SK-N-SH (cell line): ENCODE measurements around the gene DSTN. TPM values are rescaled to one million over a fixed set of nuclear protein-coding genes. Genes with fewer than 3 reads are reported as not detected.

Source experiments
- CTCF ChIA-PET: fragments of 300-600, 350-600 bp; formaldehyde crosslinking; extraction: SDS; loops from one replicate; lab custom pipeline; 2021; lab: Yijun Ruan, JAX
- POLR2A ChIA-PET: fragments of 350-600 bp; sonication (Branson Sonifier 250); formaldehyde crosslinking; extraction: SDS; loops from one replicate; lab custom pipeline; 2020; ENCODE audit warnings: antibody characterized with exemption, inconsistent platforms; lab: Yijun Ruan, JAX
- DNase-seq: peaks from one replicate; pipeline ENCODE4 v3.0.0; 2012
- H2AFZ ChIP-seq: fragments of 200-600 bp; sonication (generic); 2 replicates; pipeline ENCODE4 v1.8.1; 2016; ENCODE audit warnings: antibody characterized with exemption, mild to moderate bottlenecking, low read depth
- H3F3A ChIP-seq: fragments of 200-600 bp; sonication (generic); replicated peaks from 2 replicates; pipeline ENCODE3; 2016; ENCODE audit warnings: antibody characterized with exemption, mild to moderate bottlenecking; ENCODE audit not compliant: insufficient read depth
- H3K27ac ChIP-seq, 2 experiments: fragments of 200-500 bp in 1 of 2; fragments of 200-600 bp in 1 of 2; sonication (Bioruptor generic) in 1 of 2; sonication (generic), shearing (Covaris generic) in 1 of 2; 2 replicates each; pipeline versions ENCODE4 v1.5.1 to v1.6.1; 2014 to 2016; ENCODE audit warnings: low read depth in 2 of 2, inconsistent platforms in 1 of 2, low read length in 1 of 2, mild to moderate bottlenecking in 1 of 2, mixed read lengths in 1 of 2
- H3K27me3 ChIP-seq: fragments of 200-600 bp; sonication (generic), shearing (Covaris generic); 2 replicates; pipeline ENCODE4 v1.6.1; 2016; ENCODE audit warnings: mixed run types; ENCODE audit not compliant: insufficient read depth
- H3K36me3 ChIP-seq, 2 experiments: fragments of 200-500 bp in 1 of 2; fragments of 200-600 bp in 1 of 2; sonication (Bioruptor generic) in 1 of 2; sonication (generic) in 1 of 2; replicated peaks in 1 of 2; 2 replicates each; pipeline versions ENCODE3 to v1.5.1; 2014 to 2016; ENCODE audit warnings: low read length in 1 of 2, mild to moderate bottlenecking in 1 of 2; ENCODE audit not compliant: insufficient read depth in 2 of 2, control insufficient read depth in 1 of 2
- H3K4me1 ChIP-seq, 2 experiments: fragments of 200-500 bp in 1 of 2; fragments of 200-600 bp in 1 of 2; sonication (Bioruptor generic) in 1 of 2; sonication (generic), shearing (Covaris generic) in 1 of 2; 2 replicates each; pipeline versions ENCODE4 v1.5.1 to v1.6.1; 2014 to 2016; ENCODE audit warnings: low read depth in 1 of 2, low read length in 1 of 2, mixed run types in 1 of 2; ENCODE audit not compliant: insufficient read depth in 2 of 2, control insufficient read depth in 1 of 2
- H3K4me2 ChIP-seq: fragments of 200-600 bp; sonication (generic), shearing (Covaris generic); 2 replicates; pipeline ENCODE4 v1.6.1; 2017; ENCODE audit warnings: mixed run types
- H3K4me3 ChIP-seq, 2 experiments: fragments of 200-500 bp in 1 of 2; fragments of 200-600 bp in 1 of 2; sonication (Bioruptor generic) in 1 of 2; sonication (generic), shearing (Covaris generic) in 1 of 2; 2 replicates each; pipeline versions ENCODE4 v1.5.1 to v1.8.1; 2014 to 2016; ENCODE audit warnings: low read depth in 2 of 2, inconsistent platforms in 1 of 2, low read length in 1 of 2, mild to moderate bottlenecking in 1 of 2, mixed read lengths in 1 of 2, moderate library complexity in 1 of 2
- H3K79me2 ChIP-seq: fragments of 200-600 bp; sonication (generic); 2 replicates; pipeline ENCODE4 v1.8.1; 2017; ENCODE audit warnings: mild to moderate bottlenecking; ENCODE audit not compliant: insufficient read depth
- H3K9ac ChIP-seq: fragments of 200-600 bp; sonication (generic); 2 replicates; pipeline ENCODE4 v1.6.1; 2017; ENCODE audit warnings: mixed run types
- H3K9me2 ChIP-seq: fragments of 200-600 bp; sonication (generic); 2 replicates; pipeline ENCODE4 v1.6.1; 2017; ENCODE audit warnings: mixed run types
- H3K9me3 ChIP-seq: fragments of 200-600 bp; sonication (generic); 2 replicates; pipeline ENCODE4 v1.6.1; 2017; ENCODE audit warnings: mixed run types, mild to moderate bottlenecking, moderate library complexity
- H4K20me1 ChIP-seq: fragments of 200-600 bp; sonication (generic); 2 replicates; pipeline ENCODE4 v1.6.1; 2017; ENCODE audit warnings: mild to moderate bottlenecking, mixed run types; ENCODE audit not compliant: insufficient read depth
- CHD2 ChIP-seq: fragments of 150-350 bp; IDR thresholded peaks from 2 replicates; pipeline ENCODE4 v1.6.1; 2018; ENCODE audit warnings: low read length; ENCODE audit not compliant: partially characterized antibody
- CTCF ChIP-seq: fragments of 200-600 bp; sonication (generic); IDR thresholded peaks from 2 replicates; pipeline ENCODE4 v1.6.1; 2017; ENCODE audit warnings: antibody characterized with exemption, mild to moderate bottlenecking, moderate library complexity
- ELF1 ChIP-seq: IDR thresholded peaks from 2 replicates; pipeline ENCODE4 v1.4.0; 2012
- EP300 ChIP-seq, 2 experiments: IDR thresholded peaks; 2 replicates each; pipeline versions ENCODE4 v1.4.0 to v1.6.1; 2012; ENCODE audit warnings: borderline replicate concordance in 1 of 2, low read depth in 1 of 2, low read length in 1 of 2
- FOSL2 ChIP-seq: IDR thresholded peaks from 2 replicates; pipeline ENCODE4 v1.4.0; 2012; ENCODE audit warnings: low read depth, mild to moderate bottlenecking, moderate library complexity, borderline replicate concordance
- FOXJ3 ChIP-seq: sonication (generic); formaldehyde crosslinking; IDR thresholded peaks from 2 replicates; pipeline ENCODE4 v1.5.1; 2020; ENCODE audit warnings: mild to moderate bottlenecking, missing genetic modification reagents
- GABPA ChIP-seq: IDR thresholded peaks from 2 replicates; pipeline ENCODE4 v1.4.0; 2012; ENCODE audit warnings: low read depth, mild to moderate bottlenecking
- GATA2 ChIP-seq: sonication (generic); formaldehyde crosslinking; IDR thresholded peaks from 2 replicates; pipeline ENCODE4 v1.5.0; 2020; ENCODE audit warnings: mild to moderate bottlenecking, missing genetic modification reagents
- IRF3 ChIP-seq: fragments of 150-350 bp; IDR thresholded peaks from 2 replicates; pipeline ENCODE4 v1.6.1; 2016; ENCODE audit warnings: mild to moderate bottlenecking, low read depth, low read length
- JUND ChIP-seq: IDR thresholded peaks from 2 replicates; pipeline ENCODE4 v1.4.0; 2012
- MEF2A ChIP-seq: IDR thresholded peaks from 2 replicates; pipeline ENCODE4 v1.4.0; 2012; ENCODE audit warnings: low read depth, borderline replicate concordance
- NFIC ChIP-seq: IDR thresholded peaks from 2 replicates; pipeline ENCODE4 v1.4.0; 2012; ENCODE audit warnings: borderline replicate concordance
- NRF1 ChIP-seq: IDR thresholded peaks from 2 replicates; pipeline ENCODE4 v1.6.1; 2012; ENCODE audit warnings: low read depth, mild to moderate bottlenecking, low read length
- POLR2AphosphoS5 ChIP-seq: IDR thresholded peaks from 2 replicates; pipeline ENCODE4 v1.6.1; 2012; ENCODE audit warnings: low read depth, low read length
- RAD21 ChIP-seq: IDR thresholded peaks from 2 replicates; pipeline ENCODE4 v1.6.1; 2012; ENCODE audit warnings: mild to moderate bottlenecking, low read length
- RCOR1 ChIP-seq: fragments of 150-350 bp; IDR thresholded peaks from 2 replicates; pipeline ENCODE4 v1.6.1; 2017; ENCODE audit warnings: antibody characterized with exemption, low read length
- RFX5 ChIP-seq: IDR thresholded peaks from 2 replicates; pipeline ENCODE4 v1.6.1; 2012; ENCODE audit warnings: mild to moderate bottlenecking, improper control_type of control experiment, low read length
- RXRA ChIP-seq: IDR thresholded peaks from 2 replicates; pipeline ENCODE4 v1.4.0; 2012; ENCODE audit warnings: low read depth, mild to moderate bottlenecking, borderline replicate concordance
- SIN3A ChIP-seq: IDR thresholded peaks from 2 replicates; pipeline ENCODE4 v1.6.1; 2012; ENCODE audit warnings: low read depth, mild to moderate bottlenecking, low read length, moderate library complexity, borderline replicate concordance
- SMC3 ChIP-seq: IDR thresholded peaks from 2 replicates; pipeline ENCODE4 v1.6.1; 2012; ENCODE audit warnings: low read depth, low read length, improper control_type of control experiment
- TAF1 ChIP-seq: IDR thresholded peaks from 2 replicates; pipeline ENCODE4 v1.6.1; 2012; ENCODE audit warnings: low read depth, mild to moderate bottlenecking, low read length, moderate library complexity, borderline replicate concordance
- TEAD4 ChIP-seq: IDR thresholded peaks from 2 replicates; pipeline ENCODE4 v1.4.0; 2012; ENCODE audit warnings: mild to moderate bottlenecking, borderline replicate concordance; ENCODE audit not compliant: insufficient read depth
- USF1 ChIP-seq: IDR thresholded peaks from 2 replicates; pipeline ENCODE4 v1.4.0; 2012; ENCODE audit warnings: low read depth, borderline replicate concordance
- USF2 ChIP-seq: fragments of 150-350 bp; IDR thresholded peaks from 2 replicates; pipeline ENCODE4 v1.6.1; 2017; ENCODE audit warnings: antibody characterized with exemption, low read length, low read depth, borderline replicate concordance
- YY1 ChIP-seq: IDR thresholded peaks from 2 replicates; pipeline ENCODE4 v1.4.0; 2012; ENCODE audit warnings: low read depth, mild to moderate bottlenecking
- WGBS: methylation state at CpG from one replicate; pipeline ENCODE4 v1.1.6; 2017; ENCODE audit warnings: low lambda C conversion rate; 5-methylcytosine and 5-hydroxymethylcytosine counted together
- polyA plus RNA-seq, 3 experiments: library from polyadenylated mRNA; depleted of rRNA; stranded (reverse); fragments of >200 nt; gene quantifications; 2 replicates each; pipeline ENCODE4 v1.2.3, GENCODE V29; 2012
- TF ChIP-seq, protein P1 (sequence below): IDR thresholded peaks from 2 replicates; pipeline ENCODE4 v1.4.0; 2012; ENCODE audit warnings: low read depth, borderline replicate concordance

Gene DSTN
- polyA plus RNA-seq, 1 of the 3 experiments (the other 2 are of a cell fraction) = 167 TPM

- POLR2A ChIA-PET = interaction anchor here (1.0 to 1.5 kb wide), 2 partner anchors 21 to 67 kb away, joined by 4 to 8 read pairs; no protein-coding TSS in a partner anchor
- peaks cover 38% of the 10 kb centered on the region for H4K20me1 ChIP-seq
- peak; percentile 81 for DNase-seq
- 1% methylated on average over 38 of the region's 38 CpGs for WGBS
- peaks cover 3 to 10% of the 10 kb centered on the region in 2 experiments; a peak in 3 of 4 replicates for H3K4me1 ChIP-seq
- no peaks in the 10 kb centered on the region for H3K9me3 ChIP-seq
- H3K27ac ChIP-seq = peak overlapping the region; percentile 93 to 99
- peak overlapping the region; percentile 66 to 92 for H3K4me3 ChIP-seq
- H3K9me2 ChIP-seq = no peaks in the 10 kb centered on the region
- peaks cover 26% of the 10 kb centered on the region for H3F3A ChIP-seq
- peaks cover 46% of the 10 kb centered on the region for H3K79me2 ChIP-seq
- CTCF ChIA-PET = interaction anchor here (1.1 to 3.3 kb wide), 3 partner anchors 32 to 50 kb away, joined by 3 to 16 read pairs (median 8); no protein-coding TSS in a partner anchor
- H3K4me2 ChIP-seq = peak overlapping the region; percentile 84
- H3K36me3 ChIP-seq = peaks cover 3 to 4% of the 10 kb centered on the region in 2 experiments
- no peaks in the 10 kb centered on the region for H3K27me3 ChIP-seq
- H3K9ac ChIP-seq = peak overlapping the region; percentile 91
- H2AFZ ChIP-seq = no peak overlapping the region
- TF ChIP-seq POLR2AphosphoS5 (peak; percentile 92), JUND (peak; percentile 70), RFX5 (no peak), NFIC (peak; percentile 23; the same call in 1 of the 2 replicates), TAF1 (peak; percentile 71), IRF3 (no peak), MEF2A (peak; percentile 41; the same call in 1 of the 2 replicates), FOXJ3 (CRISPR knock-in tag) (no peak), RAD21 (no peak), RCOR1 (no peak), USF1 (no peak), SMC3 (no peak; the same call in 1 of the 2 replicates), EP300 (IDR thresholded peaks at IDR 0.05; ENCODE audit: borderline replicate concordance in 1 of 2, low read depth in 1 of 2, low read length in 1 of 2) (peak; percentile 21 to 50; a peak in 2 of 4 replicates), FOSL2 (peak; percentile 76; the same call in 1 of the 2 replicates), TEAD4 (0 out of 2 replicates have a peak, but pooled peaks have one; percentile 50), CHD2 (peak; percentile 51), YY1 (no peak), GABPA (no peak), ELF1 (no peak), RXRA (peak; percentile 36; the same call in 1 of the 2 replicates), CTCF (no peak), SIN3A (peak; percentile 77; the same call in 1 of the 2 replicates), GATA2 (no peak), USF2 (no peak), NRF1 (no peak)
- TF ChIP-seq, protein P1, sequence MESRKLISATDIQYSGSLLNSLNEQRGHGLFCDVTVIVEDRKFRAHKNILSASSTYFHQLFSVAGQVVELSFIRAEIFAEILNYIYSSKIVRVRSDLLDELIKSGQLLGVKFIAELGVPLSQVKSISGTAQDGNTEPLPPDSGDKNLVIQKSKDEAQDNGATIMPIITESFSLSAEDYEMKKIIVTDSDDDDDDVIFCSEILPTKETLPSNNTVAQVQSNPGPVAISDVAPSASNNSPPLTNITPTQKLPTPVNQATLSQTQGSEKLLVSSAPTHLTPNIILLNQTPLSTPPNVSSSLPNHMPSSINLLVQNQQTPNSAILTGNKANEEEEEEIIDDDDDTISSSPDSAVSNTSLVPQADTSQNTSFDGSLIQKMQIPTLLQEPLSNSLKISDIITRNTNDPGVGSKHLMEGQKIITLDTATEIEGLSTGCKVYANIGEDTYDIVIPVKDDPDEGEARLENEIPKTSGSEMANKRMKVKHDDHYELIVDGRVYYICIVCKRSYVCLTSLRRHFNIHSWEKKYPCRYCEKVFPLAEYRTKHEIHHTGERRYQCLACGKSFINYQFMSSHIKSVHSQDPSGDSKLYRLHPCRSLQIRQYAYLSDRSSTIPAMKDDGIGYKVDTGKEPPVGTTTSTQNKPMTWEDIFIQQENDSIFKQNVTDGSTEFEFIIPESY = peak; percentile 69; the same call in 1 of the 2 replicates
Measured at GRCh38 chr20:17568972-17569521, 828 bp upstream of the DSTN start.
